H1 (cell line): Measurements from ENCODE around the gene FGFRL1.

ENCODE experiments used
- CEBPB ChIP-seq: IDR thresholded peaks from 2 replicates; pipeline ENCODE4 v1.6.1; 2012; ENCODE audit warnings: low read depth, low read length
- CHD2 ChIP-seq: IDR thresholded peaks from 2 replicates; pipeline ENCODE4 v1.6.1; 2012; ENCODE audit warnings: low read length, improper control_type of control experiment
- EGR1 ChIP-seq: IDR thresholded peaks from 2 replicates; pipeline ENCODE4 v1.6.1; 2011; ENCODE audit warnings: low read depth, low read length, borderline replicate concordance
- POLR2A ChIP-seq, 2 experiments: IDR thresholded peaks; 1 replicate in 1 of 2; 2 replicates in 1 of 2; pipeline ENCODE4 v1.6.1; 2011; ENCODE audit warnings: low read depth in 2 of 2, low read length in 2 of 2, mild to moderate bottlenecking in 2 of 2; ENCODE audit errors: control extremely low read depth in 1 of 2
- POLR2AphosphoS5 ChIP-seq: IDR thresholded peaks from 2 replicates; pipeline ENCODE4 v1.6.1; 2011; ENCODE audit warnings: low read depth, low read length
- SAP30 ChIP-seq: fragments of 300-600 bp; sonication (generic); IDR thresholded peaks from 2 replicates; pipeline ENCODE4 v1.7.1; 2012; ENCODE audit warnings: low read length, moderate library complexity, mild to moderate bottlenecking, inconsistent platforms; ENCODE audit not compliant: insufficient read depth, insufficient replicate concordance
- TAF1 ChIP-seq: IDR thresholded peaks from 2 replicates; pipeline ENCODE4 v1.6.1; 2011; ENCODE audit warnings: mild to moderate bottlenecking, low read depth, low read length
- TBP ChIP-seq: IDR thresholded peaks from 2 replicates; pipeline ENCODE4 v1.6.1; 2011; ENCODE audit warnings: low read depth, low read length, improper control_type of control experiment
- TF ChIP-seq, protein P1 (sequence below), 3 experiments: IDR thresholded peaks; 1 replicate in 2 of 3; 2 replicates in 1 of 3; pipeline versions ENCODE4 v1.5.1 to v1.6.1; 2011; ENCODE audit warnings: low read length in 3 of 3, mild to moderate bottlenecking in 3 of 3, inconsistent platforms in 2 of 3, low read depth in 1 of 3, moderate library complexity in 1 of 3; ENCODE audit not compliant: insufficient read depth in 1 of 3; ENCODE audit errors: control extremely low read depth in 1 of 3

DNA sequence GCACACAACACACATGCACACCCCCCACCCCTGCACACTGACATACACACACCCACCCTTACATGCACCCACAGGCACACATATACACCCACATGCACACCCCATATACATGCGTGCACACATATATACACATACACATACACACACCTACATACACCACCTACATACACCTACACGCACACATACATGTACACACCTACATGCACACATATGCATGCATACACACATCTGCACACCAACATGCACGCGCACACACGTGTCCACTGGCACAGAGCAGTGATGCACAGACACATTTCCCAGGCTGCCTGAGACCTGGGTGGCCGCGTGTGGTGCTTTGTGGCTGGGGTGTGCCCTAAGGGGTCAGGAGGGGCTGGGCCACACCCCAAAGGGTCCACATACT lies 31.7 kb downstream of the FGFRL1 start:
- TF ChIP-seq, protein P1, sequence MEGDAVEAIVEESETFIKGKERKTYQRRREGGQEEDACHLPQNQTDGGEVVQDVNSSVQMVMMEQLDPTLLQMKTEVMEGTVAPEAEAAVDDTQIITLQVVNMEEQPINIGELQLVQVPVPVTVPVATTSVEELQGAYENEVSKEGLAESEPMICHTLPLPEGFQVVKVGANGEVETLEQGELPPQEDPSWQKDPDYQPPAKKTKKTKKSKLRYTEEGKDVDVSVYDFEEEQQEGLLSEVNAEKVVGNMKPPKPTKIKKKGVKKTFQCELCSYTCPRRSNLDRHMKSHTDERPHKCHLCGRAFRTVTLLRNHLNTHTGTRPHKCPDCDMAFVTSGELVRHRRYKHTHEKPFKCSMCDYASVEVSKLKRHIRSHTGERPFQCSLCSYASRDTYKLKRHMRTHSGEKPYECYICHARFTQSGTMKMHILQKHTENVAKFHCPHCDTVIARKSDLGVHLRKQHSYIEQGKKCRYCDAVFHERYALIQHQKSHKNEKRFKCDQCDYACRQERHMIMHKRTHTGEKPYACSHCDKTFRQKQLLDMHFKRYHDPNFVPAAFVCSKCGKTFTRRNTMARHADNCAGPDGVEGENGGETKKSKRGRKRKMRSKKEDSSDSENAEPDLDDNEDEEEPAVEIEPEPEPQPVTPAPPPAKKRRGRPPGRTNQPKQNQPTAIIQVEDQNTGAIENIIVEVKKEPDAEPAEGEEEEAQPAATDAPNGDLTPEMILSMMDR (IDR thresholded peaks at IDR 0.05; ENCODE audit: control extremely low read depth in 1 of 3, insufficient read depth in 1 of 3, low read depth in 1 of 3, low read length in 3 of 3) = no peak
- TF ChIP-seq POLR2AphosphoS5 = no peak
- TF ChIP-seq EGR1 = no peak
- TF ChIP-seq SAP30 = no peak
- no peak for TF ChIP-seq TAF1
- TF ChIP-seq CEBPB = no peak
- TF ChIP-seq POLR2A (IDR thresholded peaks at IDR 0.05; ENCODE audit: control extremely low read depth in 1 of 2, low read depth in 2 of 2, low read length in 2 of 2) = no peak
- TF ChIP-seq CHD2 = no peak
- no peak for TF ChIP-seq TBP
